ENCODE results near the gene CCL7. TPM values are rescaled to one million over a fixed set of nuclear protein-coding genes. Genes with fewer than 3 reads are reported as not detected.
A peak's percentile ranks its signal among the peaks of the same experiment; 100 is the strongest.

CCL7 gene
- total and polyA plus RNA-seq, 2 of the 4 experiments (the other 2 are of a cell fraction): 0.18 to 0.58 TPM

DNA sequence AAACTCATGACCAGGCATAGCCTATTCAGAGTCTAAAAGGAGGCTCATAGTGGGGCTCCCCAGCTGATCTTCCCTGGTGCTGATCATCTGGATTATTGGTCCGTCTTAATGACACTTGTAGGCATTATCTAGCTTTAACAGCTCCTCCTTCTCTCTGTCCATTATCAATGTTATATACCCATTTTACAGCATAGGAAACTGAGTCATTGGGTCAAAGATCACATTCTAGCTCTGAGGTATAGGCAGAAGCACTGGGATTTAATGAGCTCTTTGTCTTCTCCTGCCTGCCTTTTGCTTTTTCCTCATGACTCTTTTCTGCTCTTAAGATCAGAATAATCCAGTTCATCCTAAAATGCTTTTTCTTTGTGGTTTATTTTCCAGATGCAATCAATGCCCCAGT lies 14.2 kb upstream of the CCL7 start:
- ChIA-PET POLR2A (ENCODE audit: unreplicated experiment) (interaction anchor here (1.8 kb wide), 1 partner anchor 99 kb away, joined by 6 read pairs; no protein-coding TSS in a partner anchor), CTCF (interaction anchor here (1.7 to 1.9 kb wide), 3 partner anchors 9 to 56 kb away, joined by 4 to 5 read pairs (median 5); no protein-coding TSS in a partner anchor)
- H3K27me3 ChIP-seq (ENCODE audit: control insufficient read depth, insufficient read depth, low read length): no peaks in the 10 kb centered on the region
- no peak for DNase-seq
- H4K20me1 ChIP-seq (ENCODE audit: insufficient read depth, low read length): no peaks in the 10 kb centered on the region
- ATAC-seq (ENCODE audit: low read depth): no peak
- H4K5ac ChIP-seq (ENCODE audit: low read depth, low read length): no peak overlapping the region
- H2BK120ac ChIP-seq (ENCODE audit: low read depth, low read length): peak overlapping the region; percentile 92; the same call in 1 of the 2 replicates
- H3K18ac ChIP-seq (ENCODE audit: low read depth, low read length): peak overlapping the region; percentile 84
- H3K9me3 ChIP-seq (ENCODE audit: control insufficient read depth, insufficient read depth, low read length): no peaks in the 10 kb centered on the region
- H3K4me3 ChIP-seq (ENCODE audit: insufficient read depth, low read depth, low read length): peak overlapping the region; percentile 47
- intact Hi-C loops (cut with micrococcal nuclease): loop anchor here (1.0 kb wide), 3 partner anchors 19 to 56 kb away; no protein-coding TSS in a partner anchor
- no peak overlapping the region for H2AFZ ChIP-seq (replicated peaks; ENCODE audit: low read length, poor library complexity)
- no peak overlapping the region for H2BK20ac ChIP-seq (ENCODE audit: low read depth, low read length)
- H2AK5ac ChIP-seq (ENCODE audit: low read depth, low read length): 0 out of 2 replicates have a peak overlapping the region, but pooled peaks have one; percentile 54
- H3K14ac ChIP-seq (replicated peaks; ENCODE audit: low read depth, low read length): peak overlapping the region; percentile 95; the same call in 1 of the 2 replicates
- peaks cover 30% of the 10 kb centered on the region for H3K4me1 ChIP-seq (ENCODE audit: control insufficient read depth, insufficient read depth, low read length)
- no peak overlapping the region for H2AK9ac ChIP-seq (replicated peaks; ENCODE audit: low read depth, low read length, poor library complexity)
- H3K4ac ChIP-seq (ENCODE audit: low read depth, low read length): peak overlapping the region; percentile 86; the same call in 1 of the 2 replicates
- peaks cover 3% of the 10 kb centered on the region; the same call in 1 of the 2 replicates for H3K36me3 ChIP-seq (ENCODE audit: control insufficient read depth, insufficient read depth, low read length)
- H3K27ac ChIP-seq (ENCODE audit: insufficient read depth, low read length): peak overlapping the region; percentile 76; the same call in 1 of the 2 replicates
- H4K91ac ChIP-seq (ENCODE audit: insufficient read depth, low read depth, low read length): no peak overlapping the region
- peak overlapping the region; percentile 90 for H3K4me2 ChIP-seq (ENCODE audit: low read depth, low read length)
- in situ Hi-C loops (cut with MboI; ENCODE audit: low sequenced_read_pairs): loop anchor here (25.0 kb wide), 1 partner anchor 856 kb away; the partner anchor contains the start of genes FNDC8 and RAD51D
- no CpG with 5 or more reads among the region's 1 CpG for WGBS, 2 experiments (ENCODE audit: extremely low coverage in 2 of 2, insufficient read length in 1 of 2)
- H3K23ac ChIP-seq (ENCODE audit: low read depth, low read length): no peak overlapping the region
- peak overlapping the region in 1 of 2 experiments; percentile 31; a peak in 1 of 4 replicates for H4K8ac ChIP-seq (ENCODE audit: low read depth in 2 of 2, low read length in 2 of 2)
- BruUV-seq (replicated peaks): no TSS peak
- H3K79me1 ChIP-seq (ENCODE audit: low read depth in 1 of 2, low read length in 2 of 2): no peaks in the 10 kb centered on the region
- H2BK5ac ChIP-seq (ENCODE audit: low read depth, low read length, poor library complexity, severe bottlenecking): no peak overlapping the region
- dilution Hi-C loops (cut with HindIII; ENCODE audit: low sequenced_read_pairs, unreplicated experiment): no loop called here
- peak overlapping the region; percentile 83; the same call in 1 of the 2 replicates for H3K9ac ChIP-seq (ENCODE audit: low read depth, low read length)
- H2BK15ac ChIP-seq (ENCODE audit: low read depth, low read length): no peak overlapping the region
- no peak overlapping the region for H3K56ac ChIP-seq (ENCODE audit: extremely low read depth, insufficient read depth, low read length)
- peaks cover 21% of the 10 kb centered on the region for H3K9me1 ChIP-seq (ENCODE audit: insufficient read depth, low read length)
- TF ChIP-seq CHD1 (IDR thresholded peaks at IDR 0.05; ENCODE audit: low read depth, low read length) (no peak), RFX5 (IDR thresholded peaks at IDR 0.05; ENCODE audit: low read depth, low read length) (no peak), POLR2A (IDR thresholded peaks at IDR 0.05; ENCODE audit: low read depth, low read length) (no peak), RCOR1 (IDR thresholded peaks at IDR 0.05; ENCODE audit: insufficient replicate concordance, low read length) (no peak), SMC3 (IDR thresholded peaks at IDR 0.05; ENCODE audit: low read depth, low read length) (no peak), RAD21 (IDR thresholded peaks at IDR 0.05; ENCODE audit: low read length) (no peak), MAFK (IDR thresholded peaks at IDR 0.05; ENCODE audit: low read depth, low read length) (no peak), CEBPB (IDR thresholded peaks at IDR 0.05; ENCODE audit: low read depth, low read length) (no peak), MAZ (IDR thresholded peaks at IDR 0.05; ENCODE audit: borderline replicate concordance, low read depth, low read length) (no peak), FOS (IDR thresholded peaks at IDR 0.05; ENCODE audit: low read depth, low read length) (no peak), NFE2L2 (IDR thresholded peaks at IDR 0.05; ENCODE audit: low read depth, low read length) (no peak), MXI1 (IDR thresholded peaks at IDR 0.05; ENCODE audit: borderline replicate concordance, low read depth, low read length) (no peak), BHLHE40 (IDR thresholded peaks at IDR 0.05; ENCODE audit: low read depth, low read length) (no peak)
- TF ChIP-seq, protein P1, sequence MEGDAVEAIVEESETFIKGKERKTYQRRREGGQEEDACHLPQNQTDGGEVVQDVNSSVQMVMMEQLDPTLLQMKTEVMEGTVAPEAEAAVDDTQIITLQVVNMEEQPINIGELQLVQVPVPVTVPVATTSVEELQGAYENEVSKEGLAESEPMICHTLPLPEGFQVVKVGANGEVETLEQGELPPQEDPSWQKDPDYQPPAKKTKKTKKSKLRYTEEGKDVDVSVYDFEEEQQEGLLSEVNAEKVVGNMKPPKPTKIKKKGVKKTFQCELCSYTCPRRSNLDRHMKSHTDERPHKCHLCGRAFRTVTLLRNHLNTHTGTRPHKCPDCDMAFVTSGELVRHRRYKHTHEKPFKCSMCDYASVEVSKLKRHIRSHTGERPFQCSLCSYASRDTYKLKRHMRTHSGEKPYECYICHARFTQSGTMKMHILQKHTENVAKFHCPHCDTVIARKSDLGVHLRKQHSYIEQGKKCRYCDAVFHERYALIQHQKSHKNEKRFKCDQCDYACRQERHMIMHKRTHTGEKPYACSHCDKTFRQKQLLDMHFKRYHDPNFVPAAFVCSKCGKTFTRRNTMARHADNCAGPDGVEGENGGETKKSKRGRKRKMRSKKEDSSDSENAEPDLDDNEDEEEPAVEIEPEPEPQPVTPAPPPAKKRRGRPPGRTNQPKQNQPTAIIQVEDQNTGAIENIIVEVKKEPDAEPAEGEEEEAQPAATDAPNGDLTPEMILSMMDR (conservative IDR thresholded peaks at IDR 0.05; ENCODE audit: low read depth, low read length): no peak
- TF ChIP-seq, protein P2, sequence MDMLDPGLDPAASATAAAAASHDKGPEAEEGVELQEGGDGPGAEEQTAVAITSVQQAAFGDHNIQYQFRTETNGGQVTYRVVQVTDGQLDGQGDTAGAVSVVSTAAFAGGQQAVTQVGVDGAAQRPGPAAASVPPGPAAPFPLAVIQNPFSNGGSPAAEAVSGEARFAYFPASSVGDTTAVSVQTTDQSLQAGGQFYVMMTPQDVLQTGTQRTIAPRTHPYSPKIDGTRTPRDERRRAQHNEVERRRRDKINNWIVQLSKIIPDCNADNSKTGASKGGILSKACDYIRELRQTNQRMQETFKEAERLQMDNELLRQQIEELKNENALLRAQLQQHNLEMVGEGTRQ (IDR thresholded peaks at IDR 0.05; ENCODE audit: low read depth, low read length): no peak
- TF ChIP-seq, protein P3, sequence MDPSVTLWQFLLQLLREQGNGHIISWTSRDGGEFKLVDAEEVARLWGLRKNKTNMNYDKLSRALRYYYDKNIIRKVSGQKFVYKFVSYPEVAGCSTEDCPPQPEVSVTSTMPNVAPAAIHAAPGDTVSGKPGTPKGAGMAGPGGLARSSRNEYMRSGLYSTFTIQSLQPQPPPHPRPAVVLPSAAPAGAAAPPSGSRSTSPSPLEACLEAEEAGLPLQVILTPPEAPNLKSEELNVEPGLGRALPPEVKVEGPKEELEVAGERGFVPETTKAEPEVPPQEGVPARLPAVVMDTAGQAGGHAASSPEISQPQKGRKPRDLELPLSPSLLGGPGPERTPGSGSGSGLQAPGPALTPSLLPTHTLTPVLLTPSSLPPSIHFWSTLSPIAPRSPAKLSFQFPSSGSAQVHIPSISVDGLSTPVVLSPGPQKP (IDR thresholded peaks at IDR 0.05; ENCODE audit: borderline replicate concordance, low read depth, low read length): no peak
